ENCODE measurements around the gene TULP4.
A peak's percentile ranks its signal among the peaks of the same experiment; 100 is the strongest.

TULP4 gene

GRCh38 chr6:158557927-158558326, 245.7 kb downstream of the TULP4 start:
- in situ Hi-C loops (cut with HindIII; ENCODE audit: low sequenced_read_pairs): no loop called here
- TF ChIP-seq CTCF (IDR thresholded peaks at IDR 0.05; ENCODE audit: low read depth, low read length, missing control alignments): no peak
- DNase-seq (ENCODE audit: low read depth): no peak
- no peak overlapping the region for H3K4me3 ChIP-seq (ENCODE audit: low read depth, low read length)

GRCh38 chr6:158558415-158559306, 246.4 kb downstream of the TULP4 start:
- no peak for DNase-seq (ENCODE audit: low read depth)
- no peak overlapping the region for H3K4me3 ChIP-seq (ENCODE audit: low read depth, low read length)
- in situ Hi-C loops (cut with HindIII; ENCODE audit: low sequenced_read_pairs): no loop called here
- TF ChIP-seq CTCF (IDR thresholded peaks at IDR 0.05; ENCODE audit: low read depth, low read length, missing control alignments): no peak

GRCh38 chr6:158559338-158559894, 247.2 kb downstream of the TULP4 start:
- in situ Hi-C loops (cut with HindIII; ENCODE audit: low sequenced_read_pairs): no loop called here
- H3K4me3 ChIP-seq (ENCODE audit: low read depth, low read length): peak overlapping the region; percentile 78
- no peak for TF ChIP-seq CTCF (IDR thresholded peaks at IDR 0.05; ENCODE audit: low read depth, low read length, missing control alignments)
- DNase-seq (ENCODE audit: low read depth): no peak

- peak; percentile 48 for DNase-seq (ENCODE audit: low read depth)
- in situ Hi-C loops (cut with HindIII; ENCODE audit: low sequenced_read_pairs): no loop called here
- TF ChIP-seq CTCF (IDR thresholded peaks at IDR 0.05; ENCODE audit: low read depth, low read length, missing control alignments): no peak
- H3K4me3 ChIP-seq (ENCODE audit: low read depth, low read length): peak within 1 kb of the TSS; percentile 78
Measured at GRCh38 chr6:158559895-158560835, 247.9 kb downstream of the TULP4 start, which contains the start of gene TMEM181. TSS of gene TMEM181 (plus strand) at chr6:158560091. CDS start at chr6:158560225, 134 bp downstream.

GRCh38 chr6:158560836-158561320, 248.6 kb downstream of the TULP4 start:
- H3K4me3 ChIP-seq (ENCODE audit: low read depth, low read length): peak overlapping the region; percentile 78
- TF ChIP-seq CTCF (IDR thresholded peaks at IDR 0.05; ENCODE audit: low read depth, low read length, missing control alignments): no peak
- no peak for DNase-seq (ENCODE audit: low read depth)
- in situ Hi-C loops (cut with HindIII; ENCODE audit: low sequenced_read_pairs): no loop called here

Data from astrocyte of the cerebellum (primary cell).